IMR-90 (cell line): ENCODE measurements around the gene CLDN14. TPM values are rescaled to one million over a fixed set of nuclear protein-coding genes. Genes with fewer than 3 reads are reported as not detected.

Experiments used
- ATAC-seq: fragments of 200-7000 bp; cut with Tn5 transposase; 2 replicates; pipeline ENCODE4 v1.9.1; 2020; ENCODE audit warnings: low read depth, mild to moderate bottlenecking, moderate library complexity
- BruUV-seq: library from RNA; stranded (reverse); fragments of 400-500 nt; replicated peaks from 2 replicates; lab custom pipeline; 2021; lab: Mats Ljungman, UMichigan
- CTCF ChIA-PET: fragments of 300-600 bp; formaldehyde crosslinking; extraction: SDS; loops from one replicate; lab custom pipeline; 2021; ENCODE audit warnings: antibody characterized with exemption; lab: Yijun Ruan, JAX
- POLR2A ChIA-PET: fragments of 300-600 bp; sonication (Branson Sonifier 250); formaldehyde crosslinking; loops from one replicate; lab custom pipeline; 2022; ENCODE audit warnings: antibody characterized with exemption; ENCODE audit not compliant: unreplicated experiment; lab: Charles Lee
- DNase-seq: peaks from one replicate; pipeline ENCODE4 v3.0.0; 2013
- H2AFZ ChIP-seq: replicated peaks from 2 replicates; pipeline ENCODE3; 2013; ENCODE audit warnings: low read length, mild to moderate bottlenecking; ENCODE audit not compliant: poor library complexity
- H2AK5ac ChIP-seq: 2 replicates; pipeline ENCODE4 v1.6.1; 2013; ENCODE audit warnings: low read depth, low read length, inconsistent platforms
- H2AK9ac ChIP-seq: replicated peaks from 2 replicates; pipeline ENCODE3; 2013; ENCODE audit warnings: mild to moderate bottlenecking, low read depth, low read length, moderate library complexity; ENCODE audit not compliant: poor library complexity
- H2BK120ac ChIP-seq: 2 replicates; pipeline ENCODE4 v1.6.1; 2013; ENCODE audit warnings: low read depth, low read length, inconsistent platforms
- H2BK15ac ChIP-seq: 3 replicates; pipeline ENCODE4 v1.6.1; 2013; ENCODE audit warnings: low read depth, low read length, inconsistent platforms
- H2BK20ac ChIP-seq: 2 replicates; pipeline ENCODE4 v1.6.1; 2013; ENCODE audit warnings: low read depth, mild to moderate bottlenecking, inconsistent platforms, low read length, moderate library complexity
- H2BK5ac ChIP-seq: 2 replicates; pipeline ENCODE4 v1.6.1; 2013; ENCODE audit warnings: mild to moderate bottlenecking, low read depth, low read length, inconsistent platforms; ENCODE audit not compliant: poor library complexity, severe bottlenecking
- H3K14ac ChIP-seq: replicated peaks from 2 replicates; pipeline ENCODE4 v1.6.1; 2013; ENCODE audit warnings: low read depth, low read length, inconsistent platforms
- H3K18ac ChIP-seq: 2 replicates; pipeline ENCODE4 v1.6.1; 2013; ENCODE audit warnings: low read depth, low read length, control low read depth
- H3K23ac ChIP-seq: 2 replicates; pipeline ENCODE4 v1.6.1; 2013; ENCODE audit warnings: low read depth, low read length, inconsistent platforms
- H3K27ac ChIP-seq: 2 replicates; pipeline ENCODE4 v1.5.1; 2013; ENCODE audit warnings: mild to moderate bottlenecking, control low read depth, low read length; ENCODE audit not compliant: insufficient read depth
- H3K27me3 ChIP-seq: 2 replicates; pipeline ENCODE4 v1.6.1; 2013; ENCODE audit warnings: low read length; ENCODE audit not compliant: control insufficient read depth, insufficient read depth
- H3K36me3 ChIP-seq: 2 replicates; pipeline ENCODE4 v1.6.1; 2013; ENCODE audit warnings: low read length, mixed read lengths; ENCODE audit not compliant: control insufficient read depth, insufficient read depth
- H3K4ac ChIP-seq: 2 replicates; pipeline ENCODE4 v1.6.1; 2013; ENCODE audit warnings: low read depth, low read length, inconsistent platforms
- H3K4me1 ChIP-seq: 2 replicates; pipeline ENCODE4 v1.6.1; 2013; ENCODE audit warnings: low read length, mixed read lengths; ENCODE audit not compliant: control insufficient read depth, insufficient read depth
- H3K4me2 ChIP-seq: 2 replicates; pipeline ENCODE4 v1.6.1; 2013; ENCODE audit warnings: low read depth, mild to moderate bottlenecking, control low read depth, low read length, moderate library complexity
- H3K4me3 ChIP-seq: 2 replicates; pipeline ENCODE4 v1.5.1; 2013; ENCODE audit warnings: low read depth, mild to moderate bottlenecking, control low read depth, low read length, moderate library complexity; ENCODE audit not compliant: insufficient read depth
- H3K56ac ChIP-seq: 2 replicates; pipeline ENCODE4 v1.6.1; 2013; ENCODE audit warnings: low read length, inconsistent platforms; ENCODE audit not compliant: insufficient read depth; ENCODE audit errors: extremely low read depth
- H3K79me1 ChIP-seq, 2 experiments: 2 replicates each; pipeline ENCODE4 v1.6.1; 2013; ENCODE audit warnings: low read length in 2 of 2, inconsistent platforms in 1 of 2, low read depth in 1 of 2
- H3K9ac ChIP-seq: 2 replicates; pipeline ENCODE4 v1.6.1; 2013; ENCODE audit warnings: low read depth, low read length, control low read depth
- H3K9me1 ChIP-seq: 2 replicates; pipeline ENCODE4 v1.6.1; 2013; ENCODE audit warnings: low read length, inconsistent platforms; ENCODE audit not compliant: insufficient read depth
- H3K9me3 ChIP-seq: 2 replicates; pipeline ENCODE4 v1.6.1; 2013; ENCODE audit warnings: low read length; ENCODE audit not compliant: control insufficient read depth, insufficient read depth
- H4K20me1 ChIP-seq: 2 replicates; pipeline ENCODE4 v1.6.1; 2013; ENCODE audit warnings: low read length, inconsistent platforms; ENCODE audit not compliant: insufficient read depth
- H4K5ac ChIP-seq: 2 replicates; pipeline ENCODE4 v1.6.1; 2013; ENCODE audit warnings: mild to moderate bottlenecking, low read depth, low read length, control low read depth
- H4K8ac ChIP-seq, 2 experiments: 2 replicates each; pipeline ENCODE4 v1.6.1; 2013; ENCODE audit warnings: low read depth in 2 of 2, low read length in 2 of 2, control low read depth in 1 of 2, inconsistent platforms in 1 of 2
- H4K91ac ChIP-seq: 2 replicates; pipeline ENCODE4 v1.6.1; 2013; ENCODE audit warnings: low read depth, low read length, inconsistent platforms; ENCODE audit not compliant: insufficient read depth
- BHLHE40 ChIP-seq: fragments of 150-350 bp; IDR thresholded peaks from 2 replicates; pipeline ENCODE4 v1.6.1; 2016; ENCODE audit warnings: mild to moderate bottlenecking, low read depth, low read length
- CEBPB ChIP-seq: IDR thresholded peaks from 2 replicates; pipeline ENCODE4 v1.6.1; 2012; ENCODE audit warnings: low read depth, low read length, improper control_type of control experiment
- CHD1 ChIP-seq: IDR thresholded peaks from 2 replicates; pipeline ENCODE4 v1.6.1; 2012; ENCODE audit warnings: low read depth, low read length, improper control_type of control experiment
- FOS ChIP-seq: fragments of 150-350 bp; IDR thresholded peaks from 2 replicates; pipeline ENCODE4 v1.6.1; 2016; ENCODE audit warnings: low read depth, low read length
- MAFK ChIP-seq: IDR thresholded peaks from 2 replicates; pipeline ENCODE4 v1.6.1; 2012; ENCODE audit warnings: low read depth, low read length, improper control_type of control experiment
- MAZ ChIP-seq: IDR thresholded peaks from 2 replicates; pipeline ENCODE4 v1.6.1; 2012; ENCODE audit warnings: low read depth, mild to moderate bottlenecking, low read length, improper control_type of control experiment, moderate library complexity, borderline replicate concordance
- MXI1 ChIP-seq: IDR thresholded peaks from 2 replicates; pipeline ENCODE4 v1.6.1; 2012; ENCODE audit warnings: low read depth, mild to moderate bottlenecking, low read length, moderate library complexity, borderline replicate concordance
- NFE2L2 ChIP-seq: fragments of 150-350 bp; IDR thresholded peaks from 2 replicates; pipeline ENCODE4 v1.6.1; 2016; ENCODE audit warnings: low read depth, mild to moderate bottlenecking, low read length
- POLR2A ChIP-seq: IDR thresholded peaks from 2 replicates; pipeline ENCODE4 v1.6.1; 2012; ENCODE audit warnings: mild to moderate bottlenecking, low read depth, low read length
- RAD21 ChIP-seq: IDR thresholded peaks from 2 replicates; pipeline ENCODE4 v1.6.1; 2012; ENCODE audit warnings: low read length, improper control_type of control experiment
- RCOR1 ChIP-seq: IDR thresholded peaks from 2 replicates; pipeline ENCODE4 v1.6.1; 2012; ENCODE audit warnings: mild to moderate bottlenecking, low read length, improper control_type of control experiment; ENCODE audit not compliant: insufficient replicate concordance
- RFX5 ChIP-seq: IDR thresholded peaks from 2 replicates; pipeline ENCODE4 v1.8.0; 2012; ENCODE audit warnings: low read depth, mild to moderate bottlenecking, low read length, moderate library complexity
- SMC3 ChIP-seq: fragments of 150-350 bp; IDR thresholded peaks from 2 replicates; pipeline ENCODE4 v1.6.1; 2016; ENCODE audit warnings: low read depth, mild to moderate bottlenecking, antibody characterized with exemption, low read length, moderate library complexity
- WGBS, 2 experiments: methylation state at CpG; one replicate each; pipeline versions ENCODE4 v1.1.5 to v1.1.7; 2013; ENCODE audit warnings: missing lambda C conversion rate in 2 of 2; ENCODE audit not compliant: insufficient read length in 1 of 2; ENCODE audit errors: extremely low coverage in 2 of 2; 5-methylcytosine and 5-hydroxymethylcytosine counted together
- dilution Hi-C: fragments of 300-500 bp; cut with HindIII; formaldehyde crosslinking; loops from one replicate; pipeline ENCODE4 v1.14.3; 2018; ENCODE audit warnings: low sequenced_read_pairs; ENCODE audit not compliant: unreplicated experiment
- in situ Hi-C: fragments of 300-500 bp; cut with MboI; formaldehyde crosslinking; loops from 3 replicates; pipeline ENCODE4 v1.14.3; 2019; ENCODE audit warnings: low sequenced_read_pairs, inconsistent platforms, mixed read lengths
- intact Hi-C: fragments of 100-400 bp; cut with micrococcal nuclease; formaldehyde crosslinking; loops from 2 replicates; pipeline ENCODE4 v1.10.0; 2022
- polyA plus RNA-seq, 3 experiments: library from polyadenylated mRNA; depleted of rRNA; stranded (reverse); fragments of >200 nt; gene quantifications; 2 replicates each; pipeline ENCODE4 v1.2.3, GENCODE V29; 2012; ENCODE audit warnings: low replicate concordance in 1 of 3
- total RNA-seq: library from RNA; depleted of rRNA; stranded (reverse); fragments of >200 nt; gene quantifications from 2 replicates; pipeline ENCODE4 v1.2.3, GENCODE V29; 2012
- TF ChIP-seq, protein P1 (sequence below): fragments of 150-350 bp; IDR thresholded peaks from 2 replicates; pipeline ENCODE4 v1.6.1; 2016; ENCODE audit warnings: low read depth, mild to moderate bottlenecking, low read length, moderate library complexity, borderline replicate concordance
- TF ChIP-seq, protein P2 (sequence below): fragments of 150-350 bp; IDR thresholded peaks from 2 replicates; pipeline ENCODE4 v1.6.1; 2017; ENCODE audit warnings: mild to moderate bottlenecking, antibody characterized with exemption, low read length, low read depth
- TF ChIP-seq, protein P3 (sequence below): conservative IDR thresholded peaks from 2 replicates; pipeline ENCODE4 v1.5.1; 2012; ENCODE audit warnings: mild to moderate bottlenecking, low read depth, low read length, improper control_type of control experiment

CLDN14 gene
- total and polyA plus RNA-seq, 2 of the 4 experiments (the other 2 are of a cell fraction), result not detected

DNA sequence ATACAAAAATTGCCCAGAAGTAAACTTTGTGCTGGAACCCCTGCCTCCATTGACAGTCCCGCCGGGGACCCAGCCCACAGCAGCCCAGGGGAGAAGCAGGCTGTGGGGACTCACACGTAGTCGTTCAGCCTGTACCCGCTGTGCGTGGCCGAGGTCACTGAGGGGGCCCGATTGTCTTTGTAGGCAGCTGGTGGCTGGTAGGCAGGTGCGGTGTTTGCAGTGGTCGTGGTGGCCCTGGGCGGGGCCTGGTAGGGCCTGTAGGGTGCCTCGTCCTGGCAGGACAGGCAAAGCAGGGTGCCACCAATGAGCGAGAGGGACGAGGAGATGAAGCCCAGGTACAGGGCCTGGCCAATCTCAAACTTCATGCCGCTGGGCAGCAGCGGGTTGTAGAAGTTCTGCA is 19.1 kb downstream of the CLDN14 start:
- H3K4me1 ChIP-seq, result no peaks in the 10 kb centered on the region; the same call in 1 of the 2 replicates
- dilution Hi-C loops, result no loop called here
- no peaks in the 10 kb centered on the region for H3K36me3 ChIP-seq
- TF ChIP-seq NFE2L2 (no peak), RAD21 (no peak), MAZ (no peak), CEBPB (no peak), CHD1 (no peak), MAFK (no peak), MXI1 (no peak), SMC3 (no peak), RCOR1 (no peak), FOS (no peak), RFX5 (no peak), BHLHE40 (no peak), POLR2A (no peak)
- TF ChIP-seq, protein P1, sequence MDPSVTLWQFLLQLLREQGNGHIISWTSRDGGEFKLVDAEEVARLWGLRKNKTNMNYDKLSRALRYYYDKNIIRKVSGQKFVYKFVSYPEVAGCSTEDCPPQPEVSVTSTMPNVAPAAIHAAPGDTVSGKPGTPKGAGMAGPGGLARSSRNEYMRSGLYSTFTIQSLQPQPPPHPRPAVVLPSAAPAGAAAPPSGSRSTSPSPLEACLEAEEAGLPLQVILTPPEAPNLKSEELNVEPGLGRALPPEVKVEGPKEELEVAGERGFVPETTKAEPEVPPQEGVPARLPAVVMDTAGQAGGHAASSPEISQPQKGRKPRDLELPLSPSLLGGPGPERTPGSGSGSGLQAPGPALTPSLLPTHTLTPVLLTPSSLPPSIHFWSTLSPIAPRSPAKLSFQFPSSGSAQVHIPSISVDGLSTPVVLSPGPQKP, result no peak
- TF ChIP-seq, protein P2, sequence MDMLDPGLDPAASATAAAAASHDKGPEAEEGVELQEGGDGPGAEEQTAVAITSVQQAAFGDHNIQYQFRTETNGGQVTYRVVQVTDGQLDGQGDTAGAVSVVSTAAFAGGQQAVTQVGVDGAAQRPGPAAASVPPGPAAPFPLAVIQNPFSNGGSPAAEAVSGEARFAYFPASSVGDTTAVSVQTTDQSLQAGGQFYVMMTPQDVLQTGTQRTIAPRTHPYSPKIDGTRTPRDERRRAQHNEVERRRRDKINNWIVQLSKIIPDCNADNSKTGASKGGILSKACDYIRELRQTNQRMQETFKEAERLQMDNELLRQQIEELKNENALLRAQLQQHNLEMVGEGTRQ, result no peak
- TF ChIP-seq, protein P3, sequence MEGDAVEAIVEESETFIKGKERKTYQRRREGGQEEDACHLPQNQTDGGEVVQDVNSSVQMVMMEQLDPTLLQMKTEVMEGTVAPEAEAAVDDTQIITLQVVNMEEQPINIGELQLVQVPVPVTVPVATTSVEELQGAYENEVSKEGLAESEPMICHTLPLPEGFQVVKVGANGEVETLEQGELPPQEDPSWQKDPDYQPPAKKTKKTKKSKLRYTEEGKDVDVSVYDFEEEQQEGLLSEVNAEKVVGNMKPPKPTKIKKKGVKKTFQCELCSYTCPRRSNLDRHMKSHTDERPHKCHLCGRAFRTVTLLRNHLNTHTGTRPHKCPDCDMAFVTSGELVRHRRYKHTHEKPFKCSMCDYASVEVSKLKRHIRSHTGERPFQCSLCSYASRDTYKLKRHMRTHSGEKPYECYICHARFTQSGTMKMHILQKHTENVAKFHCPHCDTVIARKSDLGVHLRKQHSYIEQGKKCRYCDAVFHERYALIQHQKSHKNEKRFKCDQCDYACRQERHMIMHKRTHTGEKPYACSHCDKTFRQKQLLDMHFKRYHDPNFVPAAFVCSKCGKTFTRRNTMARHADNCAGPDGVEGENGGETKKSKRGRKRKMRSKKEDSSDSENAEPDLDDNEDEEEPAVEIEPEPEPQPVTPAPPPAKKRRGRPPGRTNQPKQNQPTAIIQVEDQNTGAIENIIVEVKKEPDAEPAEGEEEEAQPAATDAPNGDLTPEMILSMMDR, result no peak
- H4K20me1 ChIP-seq, result no peaks in the 10 kb centered on the region
- H3K4me2 ChIP-seq, result no peak overlapping the region
- H2AK5ac ChIP-seq, result no peak overlapping the region
- no peak overlapping the region for H2AK9ac ChIP-seq
- in situ Hi-C loops, result no loop called here
- H3K27me3 ChIP-seq, result peaks cover 2% of the 10 kb centered on the region; the same call in 1 of the 2 replicates
- H3K9ac ChIP-seq, result no peak overlapping the region
- H2BK120ac ChIP-seq, result no peak overlapping the region
- no peak overlapping the region for H4K5ac ChIP-seq
- H3K56ac ChIP-seq, result no peak overlapping the region
- H2BK5ac ChIP-seq, result no peak overlapping the region
- WGBS, 2 experiments, result 97% methylated on average over 12 of the region's 16 CpGs; no CpG with 5 or more reads in 1 of the 2 experiments
- H3K18ac ChIP-seq, result no peak overlapping the region
- no peaks in the 10 kb centered on the region; the same call in 1 of the 2 replicates for H3K9me1 ChIP-seq
- DNase-seq, result no peak
- H2AFZ ChIP-seq, result no peak overlapping the region
- H3K9me3 ChIP-seq, result no peaks in the 10 kb centered on the region
- ChIA-PET CTCF (no interaction called here), POLR2A (no interaction called here)
- H3K79me1 ChIP-seq, result no peaks in the 10 kb centered on the region
- H3K4me3 ChIP-seq, result no peak overlapping the region
- no peak overlapping the region for H3K4ac ChIP-seq
- H3K27ac ChIP-seq, result no peak overlapping the region
- BruUV-seq, result no TSS peak
- H3K14ac ChIP-seq, result no peak overlapping the region
- intact Hi-C loops, result no loop called here
- H4K8ac ChIP-seq, result no peak overlapping the region
- no peak overlapping the region for H2BK20ac ChIP-seq
- no peak overlapping the region for H4K91ac ChIP-seq
- H3K23ac ChIP-seq, result no peak overlapping the region
- H2BK15ac ChIP-seq, result no peak overlapping the region
- ATAC-seq, result no peak
